Sigmoid colon (tissue), 7 donors: ENCODE measurements around the gene PKDCC. TPM values are rescaled to one million over a fixed set of nuclear protein-coding genes. Genes with fewer than 3 reads are reported as not detected.
A peak's percentile ranks its signal among the peaks of the same experiment; 100 is the strongest.

ENCODE experiments used
- DNase-seq: peaks from one replicate; pipeline ENCODE4 v3.0.0-alpha.2; 2019
- H3K27ac ChIP-seq, 4 donors: fragments of 200-600 bp; sonication (generic); one replicate each; pipeline ENCODE4 v1.5.1; 2016 to 2019; ENCODE audit warnings: mild to moderate bottlenecking in 1 of 4
- H3K27me3 ChIP-seq, 3 donors: fragments of 200-600 bp; sonication (generic); one replicate each; pipeline ENCODE4 v1.5.1; 2019; ENCODE audit warnings: mild to moderate bottlenecking in 1 of 3
- H3K36me3 ChIP-seq, 4 donors: fragments of 200-600 bp; sonication (generic); one replicate each; pipeline ENCODE4 v1.5.1; 2016 to 2019
- H3K4me1 ChIP-seq, 4 donors: fragments of 200-600 bp; sonication (generic); one replicate each; pipeline ENCODE4 v1.5.1; 2017 to 2019
- H3K4me3 ChIP-seq, 4 donors: fragments of 200-600 bp; sonication (generic); one replicate each; pipeline ENCODE4 v1.5.1; 2017 to 2019; ENCODE audit warnings: mild to moderate bottlenecking in 2 of 4, moderate library complexity in 1 of 4
- H3K9me3 ChIP-seq, 4 donors: fragments of 200-600 bp in 3 of 4; sonication (generic) in 3 of 4; one replicate each; pipeline versions ENCODE4 v1.5.1 to v1.6.1; 2013 to 2019
- EP300 ChIP-seq, 4 donors: sonication (generic); formaldehyde crosslinking; IDR thresholded peaks; one replicate each; pipeline ENCODE4 v1.6.1; 2017; ENCODE audit warnings: antibody characterized with exemption in 4 of 4
- POLR2A ChIP-seq, 2 donors: fragments of 450-650 bp; IDR thresholded peaks; one replicate each; pipeline ENCODE4 v1.6.1; 2016; ENCODE audit warnings: antibody characterized with exemption in 2 of 2, mild to moderate bottlenecking in 2 of 2, moderate library complexity in 2 of 2
- POLR2AphosphoS5 ChIP-seq, 4 donors: sonication (generic); formaldehyde crosslinking; IDR thresholded peaks; one replicate each; pipeline ENCODE4 v1.6.1; 2017; ENCODE audit warnings: antibody characterized with exemption in 4 of 4
- WGBS, 2 donors: extraction: QIAGEN DNeasy Blood & Tissue Kit; methylation state at CpG; one replicate each; pipeline ENCODE4 v1.1.7; 2013; 5-methylcytosine and 5-hydroxymethylcytosine counted together
- intact Hi-C: fragments of 100-400 bp; cut with DNase I; formaldehyde crosslinking; loops from one replicate; pipeline ENCODE4 v1.15.1; 2023
- polyA plus RNA-seq, 3 donors: library from polyadenylated mRNA; stranded (reverse); fragments of 200-250 nt; gene quantifications; one replicate each; pipeline ENCODE4 v1.2.3, GENCODE V29; 2013
- total RNA-seq, 4 donors: library from RNA; depleted of rRNA; stranded (reverse); fragments of >200 nt; gene quantifications; one replicate each; pipeline ENCODE4 v1.1.0, GENCODE V29; 2016
- TF ChIP-seq, protein P1 (sequence below), 4 experiments: fragments of 450-650 bp in 3 of 4; fragments of 200-600 bp in 1 of 4; IDR thresholded peaks; one replicate each; pipeline ENCODE4 v1.5.1; 2016 to 2019; ENCODE audit warnings: antibody characterized with exemption in 4 of 4, mild to moderate bottlenecking in 3 of 4, moderate library complexity in 2 of 4
- donor health status: healthy with polysubstance abuse.
- donor health status: Bipolar disorder and iron deficiency.
- donor health status: healthy.

Gene PKDCC
- total and polyA plus RNA-seq, 7 donors, result 13.9 to 106 (median 67.7) TPM

DNA sequence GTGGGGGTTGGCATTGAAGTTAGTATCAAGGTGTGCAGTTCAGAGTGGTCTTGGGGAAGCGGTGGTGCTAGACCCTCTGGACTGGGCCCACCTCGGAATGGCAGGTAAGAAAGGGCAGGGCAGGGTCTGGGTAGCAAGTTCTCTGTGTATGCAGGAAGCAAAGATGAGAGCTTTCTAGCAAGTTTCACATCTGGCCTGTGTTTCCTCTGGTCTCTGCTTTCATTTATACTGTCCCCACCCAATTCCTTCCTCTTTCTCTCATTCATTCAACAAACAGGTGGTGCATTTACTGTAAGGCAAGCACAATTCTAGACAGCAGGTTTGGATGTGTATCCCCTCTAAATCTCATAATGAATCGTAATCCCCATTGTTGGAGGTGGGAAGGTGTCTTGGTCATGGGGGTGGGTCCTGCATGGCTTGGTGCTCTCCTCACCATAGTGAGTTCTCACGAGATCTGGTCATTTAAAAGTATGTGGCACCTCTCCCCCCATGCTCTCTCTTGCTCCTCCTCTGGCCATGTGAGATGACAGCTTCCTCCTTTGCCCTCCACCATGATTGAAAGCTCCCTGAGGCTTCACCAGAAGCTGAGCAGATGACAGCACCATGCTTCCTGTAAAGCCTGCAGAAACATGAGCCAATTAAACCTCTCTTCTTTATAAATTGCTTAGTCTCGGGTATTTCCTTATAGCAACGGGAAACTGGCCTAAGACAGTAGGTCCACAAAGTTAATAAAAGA, 51.8 kb downstream of the PKDCC start:
- 80 to 94% methylated on average over 6 of the region's 6 CpGs for WGBS, 2 donors
- TF ChIP-seq, protein P1, sequence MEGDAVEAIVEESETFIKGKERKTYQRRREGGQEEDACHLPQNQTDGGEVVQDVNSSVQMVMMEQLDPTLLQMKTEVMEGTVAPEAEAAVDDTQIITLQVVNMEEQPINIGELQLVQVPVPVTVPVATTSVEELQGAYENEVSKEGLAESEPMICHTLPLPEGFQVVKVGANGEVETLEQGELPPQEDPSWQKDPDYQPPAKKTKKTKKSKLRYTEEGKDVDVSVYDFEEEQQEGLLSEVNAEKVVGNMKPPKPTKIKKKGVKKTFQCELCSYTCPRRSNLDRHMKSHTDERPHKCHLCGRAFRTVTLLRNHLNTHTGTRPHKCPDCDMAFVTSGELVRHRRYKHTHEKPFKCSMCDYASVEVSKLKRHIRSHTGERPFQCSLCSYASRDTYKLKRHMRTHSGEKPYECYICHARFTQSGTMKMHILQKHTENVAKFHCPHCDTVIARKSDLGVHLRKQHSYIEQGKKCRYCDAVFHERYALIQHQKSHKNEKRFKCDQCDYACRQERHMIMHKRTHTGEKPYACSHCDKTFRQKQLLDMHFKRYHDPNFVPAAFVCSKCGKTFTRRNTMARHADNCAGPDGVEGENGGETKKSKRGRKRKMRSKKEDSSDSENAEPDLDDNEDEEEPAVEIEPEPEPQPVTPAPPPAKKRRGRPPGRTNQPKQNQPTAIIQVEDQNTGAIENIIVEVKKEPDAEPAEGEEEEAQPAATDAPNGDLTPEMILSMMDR (IDR thresholded peaks at IDR 0.05), result no peak
- TF ChIP-seq EP300 (IDR thresholded peaks at IDR 0.05) (no peak), POLR2AphosphoS5 (IDR thresholded peaks at IDR 0.05) (no peak), POLR2A (IDR thresholded peaks at IDR 0.05) (no peak)

DNA sequence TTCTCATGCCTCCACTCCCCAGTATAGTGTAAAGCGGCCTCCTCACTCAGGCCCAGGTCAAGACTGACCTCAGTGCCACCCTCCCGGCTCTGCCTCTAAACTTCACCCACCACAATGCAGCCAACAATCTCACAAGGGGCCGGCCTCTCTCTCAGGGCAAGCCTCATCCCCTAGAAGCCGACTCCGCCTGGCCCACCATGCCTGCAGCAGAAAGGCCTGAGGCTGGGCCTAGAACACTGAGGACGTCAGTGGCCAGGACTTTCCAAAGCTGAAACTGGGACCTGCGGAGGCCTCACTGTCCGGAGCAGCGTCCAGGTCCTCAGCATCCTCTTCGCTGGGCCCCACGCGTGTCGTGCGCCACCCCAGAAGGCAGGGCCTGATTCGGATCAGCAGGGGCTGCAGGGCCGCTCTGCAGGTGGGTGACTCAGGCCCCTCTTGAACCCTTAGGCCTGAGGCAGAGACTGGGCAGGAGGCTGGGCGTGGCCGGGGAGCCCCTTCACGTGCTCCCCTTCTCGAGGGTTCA, 52.9 kb downstream of the PKDCC start:
- no peak for TF ChIP-seq POLR2AphosphoS5 (IDR thresholded peaks at IDR 0.05)
- TF ChIP-seq, protein P1 (IDR thresholded peaks at IDR 0.05), result no peak
- no peak for TF ChIP-seq POLR2A (IDR thresholded peaks at IDR 0.05)
- TF ChIP-seq EP300 (IDR thresholded peaks at IDR 0.05), result no peak
- intact Hi-C loops, result loop anchor here (2.0 kb wide), 1 partner anchor 260 kb away; the partner anchor contains the start of gene COX7A2L

More for the DNA sequence above, 51.8 kb downstream of the PKDCC start:
- intact Hi-C loops, result loop anchor here (1.0 to 2.0 kb wide), 2 partner anchors 231 to 261 kb away; partner anchors contain the start of gene COX7A2L
- H3K27me3 ChIP-seq, result no peaks in the 10 kb centered on the region
- no peaks in the 10 kb centered on the region for H3K9me3 ChIP-seq
- peak overlapping the region; percentile 39 to 86 (median 68) for H3K27ac ChIP-seq
- H3K4me3 ChIP-seq, result no peak overlapping the region
- DNase-seq, result no peak
- peaks cover 0 to 33% (median 20%) of the 10 kb centered on the region in 4 donors for H3K4me1 ChIP-seq
- no peaks in the 10 kb centered on the region for H3K36me3 ChIP-seq

DNA sequence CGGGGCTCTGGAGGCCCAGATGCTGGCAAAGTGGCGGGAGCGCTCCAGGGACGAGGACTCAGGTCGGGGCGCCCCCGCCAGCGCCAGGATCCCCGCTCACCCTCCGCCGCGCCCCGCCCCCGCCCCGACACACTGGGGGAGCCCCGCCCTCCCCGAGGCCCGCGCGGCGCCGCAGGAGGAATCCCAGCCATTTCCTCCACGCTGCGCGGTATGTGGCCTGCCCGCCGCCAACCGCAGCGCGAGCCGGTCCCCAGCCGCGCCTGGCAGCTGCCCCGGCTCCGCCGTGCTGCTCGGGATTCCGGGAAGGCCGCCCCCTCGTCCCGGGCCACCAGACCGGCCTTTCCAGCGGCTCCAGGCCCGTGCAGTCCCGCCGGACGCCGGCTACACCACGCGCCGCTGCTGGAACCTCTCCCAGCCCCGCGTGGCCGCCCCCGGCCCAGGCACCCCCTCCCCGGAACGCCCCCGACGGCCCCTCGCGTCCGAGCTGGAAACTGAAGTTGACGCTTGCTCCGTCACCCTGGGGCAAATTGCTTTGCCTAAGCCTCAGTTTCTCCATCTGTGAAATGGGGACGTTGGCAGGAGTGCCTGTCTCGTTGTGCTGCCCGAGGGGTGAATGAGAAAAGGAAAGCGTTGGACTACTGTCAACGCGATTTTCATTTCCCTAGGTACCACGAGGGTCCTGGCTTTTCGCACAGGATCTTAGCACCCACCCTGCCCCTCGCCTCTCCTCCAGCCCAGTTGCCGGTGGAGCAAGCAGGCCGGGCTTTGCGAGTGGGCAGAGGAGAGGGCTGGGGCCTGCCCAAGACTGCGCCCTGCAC, 53.6 kb downstream of the PKDCC start:
- Histone ChIP-seq H3K4me1 (peaks cover 0 to 33% (median 20%) of the 10 kb centered on the region in 4 donors), H3K4me3 (peak overlapping the region; percentile 8 to 58 (median 48)), H3K36me3 (no peaks in the 10 kb centered on the region), H3K27ac (peak overlapping the region; percentile 77 to 89 (median 82)), H3K9me3 (no peaks in the 10 kb centered on the region), H3K27me3 (no peaks in the 10 kb centered on the region)
- 9 to 12% methylated on average over 77 of the region's 77 CpGs for WGBS, 2 donors
- TF ChIP-seq, protein P1 (IDR thresholded peaks at IDR 0.05), result peak in 1 of 4 experiments; percentile 6
- TF ChIP-seq POLR2AphosphoS5 (IDR thresholded peaks at IDR 0.05), result no peak
- intact Hi-C loops, result loop anchor here (2.0 kb wide), 2 partner anchors 67 to 259 kb away; partner anchors contain the start of genes COX7A2L and EML4
- DNase-seq, result peak; percentile 78

More for the DNA sequence above, 52.9 kb downstream of the PKDCC start:
- WGBS, 2 donors, result 77 to 83% methylated on average over 20 of the region's 20 CpGs
- H3K9me3 ChIP-seq, result no peaks in the 10 kb centered on the region
- no peaks in the 10 kb centered on the region for H3K27me3 ChIP-seq
- H3K4me1 ChIP-seq, result peaks cover 0 to 33% (median 20%) of the 10 kb centered on the region in 4 donors
- H3K4me3 ChIP-seq, result peak overlapping the region in 3 of 4 donors; percentile 47 to 58 (median 49)
- no peak for DNase-seq
- H3K27ac ChIP-seq, result peak overlapping the region; percentile 77 to 89 (median 82)
- H3K36me3 ChIP-seq, result no peaks in the 10 kb centered on the region

DNA sequence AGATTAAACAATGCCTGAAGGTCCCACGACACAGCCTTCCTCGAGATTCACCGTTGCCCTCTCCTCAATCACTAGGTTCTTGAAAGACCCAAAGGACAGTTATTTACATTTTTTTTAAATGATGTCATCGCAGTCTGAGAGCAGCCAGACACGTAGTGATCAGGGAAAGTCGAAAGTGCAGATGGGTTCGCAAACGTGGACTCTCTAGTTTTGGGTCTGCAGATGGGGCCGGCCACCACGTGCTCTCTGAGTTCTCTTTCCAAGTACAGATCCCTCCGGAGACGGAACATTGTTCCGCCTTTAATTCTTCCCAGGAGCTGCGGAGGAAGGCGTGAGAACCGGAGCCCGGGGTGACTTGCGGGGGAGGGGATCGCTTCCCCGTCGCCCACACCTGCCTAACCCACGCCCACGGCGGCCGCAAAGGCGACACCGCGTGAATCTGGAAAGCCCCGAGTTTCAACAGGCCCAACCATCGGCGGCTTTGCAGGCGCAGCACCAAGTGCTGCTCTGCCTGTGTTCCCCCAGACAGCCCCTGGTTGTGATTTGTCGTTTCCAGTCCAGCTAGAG, 54.3 kb downstream of the PKDCC start:
- Histone ChIP-seq H3K4me3 (peak overlapping the region in 3 of 4 donors; percentile 47 to 58 (median 49)), H3K27me3 (no peaks in the 10 kb centered on the region), H3K27ac (peak overlapping the region; percentile 77 to 89 (median 82)), H3K4me1 (peaks cover 0 to 33% (median 20%) of the 10 kb centered on the region in 4 donors), H3K36me3 (no peaks in the 10 kb centered on the region), H3K9me3 (no peaks in the 10 kb centered on the region)
- 6 to 61% methylated on average over 33 of the region's 33 CpGs for WGBS, 2 donors
- intact Hi-C loops, result loop anchor here (2.0 kb wide), 1 partner anchor 67 kb away; the partner anchor contains the start of gene EML4
- peak; percentile 86 for DNase-seq
- TF ChIP-seq, protein P1 (IDR thresholded peaks at IDR 0.05), result no peak
- TF ChIP-seq POLR2AphosphoS5 (IDR thresholded peaks at IDR 0.05) (peak in 3 of 4 donors; percentile 35 to 63 (median 35)), EP300 (IDR thresholded peaks at IDR 0.05) (peak in 1 of 4 donors; percentile 41), POLR2A (IDR thresholded peaks at IDR 0.05) (no peak)
